GM18502 (cell line): ENCODE results near the gene PRKCE.

Experiments used
- ATAC-seq: cut with Tn5 transposase; IDR thresholded peaks from one replicate; pipeline ENCODE4 v1.9.1; 2021; ENCODE audit warnings: mild to moderate bottlenecking; ENCODE audit not compliant: unreplicated experiment, poor library complexity

The PRKCE gene

GRCh38 chr2:46117994-46118393 is 466.5 kb downstream of the PRKCE start:
- ATAC-seq, result no peak

GRCh38 chr2:46118656-46119371 is 467.3 kb downstream of the PRKCE start:
- ATAC-seq, result no peak

GRCh38 chr2:46119453-46119852 is 468.0 kb downstream of the PRKCE start:
- ATAC-seq, result no peak

- ATAC-seq, result no peak
Observed at GRCh38 chr2:46120792-46121555, 469.5 kb downstream of the PRKCE start.

- no peak for ATAC-seq
Observed at GRCh38 chr2:46122318-46122976, 471.0 kb downstream of the PRKCE start.

DNA sequence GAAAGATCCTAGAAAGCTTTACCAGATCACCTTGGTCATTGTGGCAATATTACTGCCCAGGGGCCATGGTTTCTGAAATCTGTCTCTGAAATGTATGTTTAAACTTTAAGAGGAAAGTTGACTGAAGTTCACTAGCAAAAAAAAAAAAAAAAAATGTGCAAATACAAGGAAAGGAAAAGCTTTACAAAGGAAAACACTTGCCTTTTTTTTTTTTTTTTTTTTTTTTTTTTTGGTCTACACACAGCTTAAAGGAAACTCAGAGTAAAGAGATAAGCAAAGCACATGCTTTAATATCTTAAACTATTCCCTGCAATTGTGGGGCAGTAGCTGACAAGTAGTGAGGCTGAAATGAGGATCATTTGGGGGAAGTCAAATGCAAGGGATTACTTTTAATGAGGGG is 471.5 kb downstream of the PRKCE start:
- ATAC-seq, result no peak

- ATAC-seq, result no peak
Observed at GRCh38 chr2:46125798-46126197, 474.3 kb downstream of the PRKCE start.

DNA sequence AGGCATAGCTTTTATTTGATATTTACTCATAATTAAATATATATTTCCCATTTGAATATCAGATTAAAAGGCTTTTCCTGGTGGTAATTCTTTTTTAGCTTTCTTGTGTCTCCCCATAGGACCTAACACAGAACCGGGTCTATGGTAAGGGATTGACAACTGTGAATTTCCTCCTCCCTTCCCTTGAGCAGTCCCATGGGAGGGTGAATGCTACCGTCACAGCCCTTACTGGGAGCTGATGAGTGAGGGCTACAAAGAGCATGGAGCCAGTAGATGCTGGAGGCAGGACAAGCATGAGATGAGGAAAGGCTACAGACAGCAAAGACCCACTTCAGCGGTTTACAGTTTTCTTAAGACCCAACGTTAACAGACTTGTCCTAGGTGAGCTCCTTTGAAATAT is 475.1 kb downstream of the PRKCE start:
- no peak for ATAC-seq

DNA sequence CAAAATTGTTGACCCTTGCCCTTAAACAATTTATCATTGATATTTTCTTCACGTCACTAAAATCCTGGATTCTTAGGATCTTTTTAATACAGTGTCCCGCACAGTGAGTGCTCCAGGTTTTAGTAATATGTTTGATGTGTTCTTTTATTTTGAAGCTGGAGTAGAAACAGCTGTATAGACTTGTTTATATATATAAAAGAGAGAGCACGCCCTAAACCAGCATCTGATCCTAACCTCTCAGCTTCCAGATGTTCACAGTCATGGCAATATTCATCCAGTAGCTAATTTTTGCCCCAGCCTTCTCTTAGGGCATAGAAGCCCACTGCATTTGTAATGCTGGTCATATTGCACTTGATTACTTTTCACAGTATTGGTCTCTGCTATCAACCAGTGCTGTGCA is 475.7 kb downstream of the PRKCE start:
- no peak for ATAC-seq

GRCh38 chr2:46130511-46130910 is 479.0 kb downstream of the PRKCE start:
- no peak for ATAC-seq

DNA sequence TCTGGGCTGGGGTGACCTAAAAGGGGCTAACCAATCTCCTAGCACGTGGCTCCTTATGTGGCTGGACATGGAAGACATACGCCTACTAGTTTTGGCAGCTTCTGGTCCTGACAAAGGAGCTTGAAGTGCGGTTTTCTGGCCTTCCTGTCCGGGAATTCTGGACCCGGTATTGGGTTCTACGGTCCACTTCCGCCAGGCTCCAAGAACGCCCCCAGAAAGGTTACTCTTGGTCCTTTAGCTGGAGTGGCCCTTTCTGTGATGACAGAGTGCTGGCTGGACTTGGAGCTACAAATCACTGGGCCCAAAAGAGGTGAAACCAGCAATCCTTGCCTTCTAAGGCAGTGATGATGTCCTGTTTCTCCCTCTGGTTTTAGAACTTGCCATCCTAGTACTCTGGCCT is 481.5 kb downstream of the PRKCE start:
- ATAC-seq, result no peak

- ATAC-seq, result no peak
Observed at GRCh38 chr2:46134531-46135227, 483.2 kb downstream of the PRKCE start.

GRCh38 chr2:46135228-46135855 is 483.9 kb downstream of the PRKCE start:
- ATAC-seq, result no peak

- ATAC-seq, result no peak
Observed at GRCh38 chr2:46135958-46136357, 484.5 kb downstream of the PRKCE start.

GRCh38 chr2:46136481-46136880 is 485.0 kb downstream of the PRKCE start:
- no peak for ATAC-seq

- ATAC-seq, result no peak
Observed at GRCh38 chr2:46136953-46137352, 485.5 kb downstream of the PRKCE start.

GRCh38 chr2:46142546-46143428 is 491.3 kb downstream of the PRKCE start:
- no peak for ATAC-seq

- ATAC-seq, result no peak
Observed at GRCh38 chr2:46143429-46144132, 492.1 kb downstream of the PRKCE start.
